Cardiac muscle cell (in vitro differentiated cells and primary cell): ENCODE data around the gene PSMB7. TPM values are rescaled to one million over a fixed set of nuclear protein-coding genes. Genes with fewer than 3 reads are reported as not detected.

ENCODE experiments used
- DNase-seq, 2 donors: peaks; one replicate each; pipeline versions ENCODE4 v3.0.0 to v3.0.0-alpha.2; 2010 to 2017; ENCODE audit warnings: low read depth in 1 of 2, low spot score in 1 of 2
- H3K27ac ChIP-seq: fragments of 200-600 bp; sonication (generic); 2 replicates; pipeline ENCODE4 v1.5.1; 2016
- H3K27me3 ChIP-seq: fragments of 200-600 bp; sonication (generic); 2 replicates; pipeline ENCODE4 v1.6.0; 2016; ENCODE audit warnings: control low read depth
- H3K36me3 ChIP-seq: fragments of 200-600 bp; sonication (generic); 2 replicates; pipeline ENCODE4 v1.5.1; 2016; ENCODE audit warnings: control low read depth
- H3K4me1 ChIP-seq: fragments of 200-600 bp; sonication (generic); 2 replicates; pipeline ENCODE4 v1.8.1; 2017; ENCODE audit warnings: low read depth, mild to moderate bottlenecking, mixed run types
- H3K4me3 ChIP-seq: fragments of 200-600 bp; sonication (generic); 2 replicates; pipeline ENCODE4 v1.5.1; 2016; ENCODE audit warnings: mild to moderate bottlenecking
- H3K9me3 ChIP-seq: fragments of 200-600 bp; sonication (generic); 2 replicates; pipeline ENCODE4 v1.5.1; 2017; ENCODE audit warnings: low read depth, mild to moderate bottlenecking, control low read depth
- polyA plus RNA-seq: library from polyadenylated mRNA; unstranded; fragments of >200 nt; fragmentation: Nextera tagmentation; extraction: Ambion mirVana; gene quantifications from 2 replicates; pipeline ENCODE4 v1.2.1, GENCODE V29; 2016
- total RNA-seq: library from RNA; depleted of rRNA; stranded (reverse); fragments of >200 nt; gene quantifications from 2 replicates; pipeline ENCODE4 v1.2.3, GENCODE V29; 2016
- TF ChIP-seq, protein P1 (sequence below): IDR thresholded peaks from 2 replicates; pipeline ENCODE4 v1.5.1; 2012; ENCODE audit warnings: low read depth, mild to moderate bottlenecking, low read length

Gene PSMB7
- total and polyA plus RNA-seq, 2 experiments from 2014 or later = 160 to 282 TPM

DNA sequence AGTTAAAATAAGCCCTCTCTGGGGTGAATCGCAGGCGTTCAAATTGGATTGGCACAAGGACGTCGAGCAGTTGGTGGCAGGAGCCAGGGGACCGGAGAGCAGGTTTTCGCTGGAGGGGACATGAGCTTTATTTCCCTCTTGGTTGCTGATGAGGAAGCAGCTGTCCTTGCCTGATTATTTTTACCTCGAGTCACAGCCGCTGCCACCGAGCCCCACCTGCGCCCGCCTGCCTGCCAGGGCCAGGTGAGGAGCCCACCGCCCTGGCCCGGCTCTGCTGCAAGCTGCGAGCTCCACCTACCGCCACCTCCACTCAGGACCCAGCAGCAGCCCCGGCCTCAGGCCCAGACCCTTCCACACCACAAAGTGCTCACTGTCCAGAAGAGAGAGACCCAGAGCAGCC lies 26.0 kb upstream of the PSMB7 start:
- Histone ChIP-seq H3K4me1 (no peaks in the 10 kb centered on the region), H3K36me3 (no peaks in the 10 kb centered on the region), H3K4me3 (no peak overlapping the region), H3K27ac (no peak overlapping the region), H3K27me3 (no peaks in the 10 kb centered on the region), H3K9me3 (no peaks in the 10 kb centered on the region)
- no peak for DNase-seq
- TF ChIP-seq, protein P1, sequence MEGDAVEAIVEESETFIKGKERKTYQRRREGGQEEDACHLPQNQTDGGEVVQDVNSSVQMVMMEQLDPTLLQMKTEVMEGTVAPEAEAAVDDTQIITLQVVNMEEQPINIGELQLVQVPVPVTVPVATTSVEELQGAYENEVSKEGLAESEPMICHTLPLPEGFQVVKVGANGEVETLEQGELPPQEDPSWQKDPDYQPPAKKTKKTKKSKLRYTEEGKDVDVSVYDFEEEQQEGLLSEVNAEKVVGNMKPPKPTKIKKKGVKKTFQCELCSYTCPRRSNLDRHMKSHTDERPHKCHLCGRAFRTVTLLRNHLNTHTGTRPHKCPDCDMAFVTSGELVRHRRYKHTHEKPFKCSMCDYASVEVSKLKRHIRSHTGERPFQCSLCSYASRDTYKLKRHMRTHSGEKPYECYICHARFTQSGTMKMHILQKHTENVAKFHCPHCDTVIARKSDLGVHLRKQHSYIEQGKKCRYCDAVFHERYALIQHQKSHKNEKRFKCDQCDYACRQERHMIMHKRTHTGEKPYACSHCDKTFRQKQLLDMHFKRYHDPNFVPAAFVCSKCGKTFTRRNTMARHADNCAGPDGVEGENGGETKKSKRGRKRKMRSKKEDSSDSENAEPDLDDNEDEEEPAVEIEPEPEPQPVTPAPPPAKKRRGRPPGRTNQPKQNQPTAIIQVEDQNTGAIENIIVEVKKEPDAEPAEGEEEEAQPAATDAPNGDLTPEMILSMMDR = no peak

DNA sequence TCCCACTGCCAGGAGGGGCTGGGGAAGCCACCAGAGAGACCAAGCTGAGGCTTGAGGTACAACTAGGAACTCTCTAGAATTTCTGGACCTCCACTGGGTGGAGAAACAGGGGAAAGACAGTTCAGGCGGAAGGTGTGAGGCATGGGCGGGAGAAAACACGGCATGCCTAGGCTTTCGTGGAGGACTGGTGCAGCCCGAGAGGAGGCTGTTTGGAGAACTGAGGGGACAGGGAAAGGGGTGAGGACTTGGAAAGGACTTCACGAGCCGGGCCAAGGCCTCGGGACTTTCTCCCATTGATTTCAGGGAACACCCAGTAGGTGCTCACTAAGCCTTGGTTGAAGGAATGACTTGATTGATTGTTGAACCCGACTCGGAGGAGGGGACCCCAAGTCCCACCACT lies 25.5 kb upstream of the PSMB7 start:
- Histone ChIP-seq H3K27ac (no peak overlapping the region), H3K27me3 (no peaks in the 10 kb centered on the region), H3K9me3 (no peaks in the 10 kb centered on the region), H3K36me3 (no peaks in the 10 kb centered on the region), H3K4me3 (no peak overlapping the region), H3K4me1 (no peaks in the 10 kb centered on the region)
- TF ChIP-seq, protein P1 = no peak
- no peak for DNase-seq

- DNase-seq = no peak
- Histone ChIP-seq H3K4me1 (no peaks in the 10 kb centered on the region), H3K27me3 (no peaks in the 10 kb centered on the region), H3K36me3 (no peaks in the 10 kb centered on the region), H3K9me3 (no peaks in the 10 kb centered on the region), H3K4me3 (no peak overlapping the region), H3K27ac (no peak overlapping the region)
- TF ChIP-seq, protein P1 = no peak
Measured at GRCh38 chr9:124439686-124440243, 24.5 kb upstream of the PSMB7 start.

DNA sequence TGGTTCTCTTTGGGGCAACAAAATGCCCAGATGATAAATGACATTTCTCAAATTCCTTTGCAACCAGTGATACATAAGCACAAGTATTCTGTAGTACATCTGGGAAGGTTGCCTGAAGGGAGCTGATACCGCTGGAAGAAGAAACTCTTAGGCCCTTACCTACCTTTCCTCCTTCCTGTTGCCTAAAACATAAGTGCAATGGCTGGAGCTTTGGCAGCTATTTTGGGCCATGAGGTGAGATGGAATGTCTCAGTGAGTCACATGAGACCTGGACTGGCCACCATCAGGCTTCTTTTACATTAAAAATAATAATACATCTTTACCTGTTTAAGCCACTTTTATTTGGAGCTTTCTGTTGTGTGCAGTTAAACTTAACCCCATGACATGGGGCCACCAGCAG lies 23.8 kb upstream of the PSMB7 start:
- no peak overlapping the region for H3K27ac ChIP-seq
- TF ChIP-seq, protein P1 = no peak

DNA sequence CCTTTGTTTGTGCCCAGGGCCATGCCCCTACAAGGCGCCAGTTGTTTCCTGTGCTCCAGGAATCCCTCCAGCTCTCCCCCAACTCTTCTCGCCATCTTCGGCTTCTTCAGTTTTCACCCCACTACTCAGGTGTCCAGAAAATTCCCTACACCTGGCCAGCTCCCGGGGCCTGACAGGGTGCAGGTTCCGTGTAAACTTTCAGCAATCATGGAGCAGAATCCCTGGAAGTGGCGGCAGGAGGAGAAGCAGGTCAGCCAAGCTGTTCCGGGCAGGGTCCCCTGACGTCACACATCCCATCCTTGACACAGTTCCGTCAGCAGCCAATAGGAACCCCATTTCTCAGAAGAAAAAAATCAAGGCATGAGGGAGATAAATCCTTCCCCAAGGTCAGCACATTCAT lies 22.8 kb upstream of the PSMB7 start:
- TF ChIP-seq, protein P1 = no peak
- H3K27ac ChIP-seq = no peak overlapping the region
- no peaks in the 10 kb centered on the region for H3K36me3 ChIP-seq
- H3K4me1 ChIP-seq = no peaks in the 10 kb centered on the region
- no peak for DNase-seq
- H3K9me3 ChIP-seq = no peaks in the 10 kb centered on the region
- H3K27me3 ChIP-seq = no peaks in the 10 kb centered on the region
- H3K4me3 ChIP-seq = no peak overlapping the region

More for the DNA sequence above, 23.8 kb upstream of the PSMB7 start:
- Histone ChIP-seq H3K4me3 (no peak overlapping the region), H3K27me3 (no peaks in the 10 kb centered on the region), H3K36me3 (no peaks in the 10 kb centered on the region), H3K4me1 (no peaks in the 10 kb centered on the region), H3K9me3 (no peaks in the 10 kb centered on the region)
- DNase-seq = no peak
